CD4-positive, alpha-beta memory T cell (primary cell): ENCODE results near the gene TESK2. TPM values are rescaled to one million over a fixed set of nuclear protein-coding genes. Genes with fewer than 3 reads are reported as not detected.

Source experiments
- CTCF ChIA-PET: fragments of 350-600 bp; sonication (Branson Sonifier 250); formaldehyde crosslinking; loops from one replicate; lab custom pipeline; 2021; ENCODE audit warnings: inconsistent platforms; ENCODE audit not compliant: partially characterized antibody; lab: Charles Lee
- POLR2A ChIA-PET: fragments of 350-600 bp; sonication (Branson Sonifier 250); formaldehyde crosslinking; loops from one replicate; lab custom pipeline; 2021; ENCODE audit not compliant: partially characterized antibody; lab: Charles Lee
- DNase-seq, 5 donors: peaks; one replicate each; pipeline versions ENCODE4 v3.0.0 to v3.0.0-alpha.2; 2020 to 2022; ENCODE audit warnings: mixed read lengths in 1 of 5
- H3K27ac ChIP-seq: one replicate; pipeline ENCODE4 v1.7.0; 2013; ENCODE audit warnings: low read depth, low read length
- H3K27me3 ChIP-seq: 2 replicates; pipeline ENCODE4 v1.7.0; 2013; ENCODE audit warnings: mild to moderate bottlenecking, low read length, moderate library complexity; ENCODE audit not compliant: insufficient read depth
- H3K36me3 ChIP-seq: 2 replicates; pipeline ENCODE4 v1.7.0; 2013; ENCODE audit warnings: mild to moderate bottlenecking, low read length, moderate library complexity; ENCODE audit not compliant: insufficient read depth
- H3K4me1 ChIP-seq: 2 replicates; pipeline ENCODE4 v1.7.0; 2013; ENCODE audit warnings: mild to moderate bottlenecking, low read length, moderate library complexity; ENCODE audit not compliant: insufficient read depth
- H3K4me3 ChIP-seq, 2 donors: one replicate each; pipeline ENCODE4 v1.7.0; 2013; ENCODE audit warnings: low read length in 2 of 2, mild to moderate bottlenecking in 1 of 2
- H3K9me3 ChIP-seq, 2 donors: one replicate each; pipeline ENCODE4 v1.7.0; 2013; ENCODE audit warnings: low read length in 2 of 2, control low read depth in 1 of 2; ENCODE audit not compliant: control insufficient read depth in 1 of 2
- H3K27ac Mint-ChIP-seq, 7 donors: one replicate each; pipeline ENCODE4 v1.8.0; 2020 to 2021; ENCODE audit warnings: mixed read lengths in 7 of 7, mild to moderate bottlenecking in 6 of 7, inconsistent platforms in 3 of 7, moderate library complexity in 3 of 7
- H3K27me3 Mint-ChIP-seq, 2 donors: one replicate each; pipeline ENCODE4 v1.8.0; 2020 to 2021; ENCODE audit warnings: mixed read lengths in 2 of 2
- H3K36me3 Mint-ChIP-seq, 2 donors: one replicate each; pipeline ENCODE4 v1.8.0; 2020 to 2021; ENCODE audit warnings: mixed read lengths in 2 of 2, inconsistent platforms in 1 of 2, mild to moderate bottlenecking in 1 of 2
- H3K4me1 Mint-ChIP-seq, 4 donors: one replicate each; pipeline ENCODE4 v1.8.0; 2020 to 2021; ENCODE audit warnings: mixed read lengths in 4 of 4, mild to moderate bottlenecking in 1 of 4
- H3K4me3 Mint-ChIP-seq, 8 donors: one replicate each; pipeline ENCODE4 v1.8.0; 2020 to 2021; ENCODE audit warnings: mixed read lengths in 8 of 8, mild to moderate bottlenecking in 7 of 8, moderate library complexity in 6 of 8, inconsistent platforms in 3 of 8
- H3K9me3 Mint-ChIP-seq, 8 donors: one replicate each; pipeline ENCODE4 v1.8.0; 2020 to 2021; ENCODE audit warnings: mixed read lengths in 8 of 8, mild to moderate bottlenecking in 5 of 8, inconsistent platforms in 3 of 8, moderate library complexity in 1 of 8
- intact Hi-C: fragments of 100-400 bp; cut with micrococcal nuclease; formaldehyde crosslinking; loops from one replicate; pipeline ENCODE4 v1.15.1; 2023
- polyA plus RNA-seq, 2 donors: library from polyadenylated mRNA; unstranded; fragments of 300-500 nt; fragmentation: Illumina TruSeq; gene quantifications; one replicate each; pipeline ENCODE4 v1.2.3, GENCODE V29; 2021
- total RNA-seq, 2 experiments: library from RNA; stranded (reverse); gene quantifications; one replicate each; pipeline ENCODE4 v1.2.3, GENCODE V29; 2021

The TESK2 gene
- total and polyA plus RNA-seq, 4 experiments from 2014 or later, result 4.5 to 7.7 (median 6.2) TPM

DNA sequence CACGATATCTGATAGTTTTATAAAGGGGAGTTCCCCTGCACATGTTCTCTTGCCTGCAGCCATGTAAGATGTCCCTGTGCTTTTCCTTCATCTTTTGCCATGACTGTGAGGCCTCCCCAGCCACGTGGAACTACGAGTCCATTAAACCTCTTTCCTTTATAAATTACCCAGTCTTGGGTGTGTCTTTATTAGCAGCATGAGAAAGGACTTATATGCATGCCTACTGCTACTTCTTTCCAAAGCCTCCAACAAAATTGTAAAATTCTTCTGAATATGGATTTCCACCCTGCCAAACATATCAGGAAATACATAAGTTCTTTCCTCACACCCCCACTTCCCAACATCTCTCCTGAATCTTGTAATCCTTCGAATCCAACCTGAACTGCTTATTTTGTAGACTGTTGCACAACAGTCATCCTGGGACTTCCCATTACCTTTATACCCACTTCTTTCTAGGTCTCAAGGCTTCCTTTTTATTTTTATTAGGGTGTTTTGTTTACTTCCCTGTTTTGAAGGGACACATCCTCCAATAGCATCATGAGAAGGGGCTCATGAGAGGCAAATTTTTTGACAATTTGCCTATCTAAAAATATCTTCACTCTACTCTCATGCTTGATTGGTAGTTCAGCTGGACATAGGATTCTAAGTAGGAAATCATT is 83.2 kb downstream of the TESK2 start:
- H3K27me3 ChIP-seq, result no peaks in the 10 kb centered on the region
- H3K4me3 ChIP-seq, result no peak overlapping the region
- no peaks in the 10 kb centered on the region for H3K36me3 Mint-ChIP-seq
- H3K4me3 Mint-ChIP-seq, result no peak overlapping the region
- no peaks in the 10 kb centered on the region for H3K36me3 ChIP-seq
- no peaks in the 10 kb centered on the region for H3K4me1 ChIP-seq
- H3K9me3 Mint-ChIP-seq, result no peaks in the 10 kb centered on the region
- H3K27ac Mint-ChIP-seq, result no peak overlapping the region
- H3K9me3 ChIP-seq, result no peaks in the 10 kb centered on the region
- H3K27ac ChIP-seq, result no peak overlapping the region
- no peak for DNase-seq
- no peaks in the 10 kb centered on the region for H3K4me1 Mint-ChIP-seq
- H3K27me3 Mint-ChIP-seq, result no peaks in the 10 kb centered on the region
- CTCF ChIA-PET, result no interaction called here
- POLR2A ChIA-PET, result no interaction called here
- intact Hi-C loops, result no loop called here

DNA sequence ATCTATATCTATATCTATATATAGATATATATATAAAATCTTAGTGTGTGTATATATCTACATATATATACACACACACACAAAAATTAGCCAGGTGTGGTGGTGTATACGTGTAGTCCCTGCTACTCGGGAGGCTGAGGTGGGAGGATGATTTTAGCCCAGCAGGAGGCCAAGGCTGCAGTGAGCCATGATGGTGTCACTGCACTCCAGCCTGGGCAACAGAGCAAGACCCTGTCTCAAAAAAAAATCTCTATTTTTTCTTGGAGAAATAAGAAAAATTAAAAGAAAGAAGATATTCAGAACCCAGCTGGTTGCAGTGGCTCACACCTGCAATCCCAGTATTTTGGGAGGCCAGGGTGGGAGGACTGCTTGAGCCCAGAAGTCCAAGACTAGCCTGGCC is 85.3 kb downstream of the TESK2 start:
- H3K4me3 ChIP-seq, result no peak overlapping the region
- intact Hi-C loops, result no loop called here
- CTCF ChIA-PET, result interaction anchor here (0.6 kb wide), 1 partner anchor 88 kb away, joined by 3 read pairs; no protein-coding TSS in a partner anchor

DNA sequence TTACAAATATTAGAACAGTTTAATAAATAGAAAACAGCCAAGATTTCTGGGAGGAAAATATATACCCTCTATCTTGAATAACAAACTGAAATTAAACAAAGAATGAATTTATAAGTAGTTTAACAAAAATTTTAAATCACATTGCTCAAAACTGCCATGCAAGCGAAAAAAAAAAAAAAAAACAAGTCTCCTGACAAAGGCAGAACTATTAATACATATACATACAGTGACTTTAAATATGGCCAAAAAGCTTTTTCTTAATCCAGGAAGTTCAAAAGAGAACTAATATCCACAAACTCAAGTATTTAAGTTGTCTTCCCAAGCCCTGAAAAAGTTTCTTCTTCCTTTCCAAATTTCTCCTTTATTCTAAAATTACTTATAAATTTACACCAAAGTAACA is 87.2 kb downstream of the TESK2 start:
- DNase-seq, result no peak
- H3K9me3 ChIP-seq, result no peaks in the 10 kb centered on the region
- H3K27me3 ChIP-seq, result no peaks in the 10 kb centered on the region
- no peaks in the 10 kb centered on the region for H3K36me3 Mint-ChIP-seq
- ChIA-PET CTCF (no interaction called here), POLR2A (no interaction called here)
- no peak overlapping the region for H3K4me3 ChIP-seq
- H3K27ac Mint-ChIP-seq, result no peak overlapping the region
- no peaks in the 10 kb centered on the region for H3K36me3 ChIP-seq
- no peak overlapping the region for H3K27ac ChIP-seq
- no peaks in the 10 kb centered on the region for H3K9me3 Mint-ChIP-seq
- H3K4me1 Mint-ChIP-seq, result no peaks in the 10 kb centered on the region
- no peaks in the 10 kb centered on the region for H3K27me3 Mint-ChIP-seq
- H3K4me3 Mint-ChIP-seq, result no peak overlapping the region
- no peaks in the 10 kb centered on the region for H3K4me1 ChIP-seq
- intact Hi-C loops, result no loop called here

More for the DNA sequence above, 85.3 kb downstream of the TESK2 start:
- Mint-ChIP-seq H3K4me1 (no peaks in the 10 kb centered on the region), H3K27me3 (no peaks in the 10 kb centered on the region), H3K36me3 (no peaks in the 10 kb centered on the region), H3K4me3 (no peak overlapping the region), H3K27ac (no peak overlapping the region), H3K9me3 (no peaks in the 10 kb centered on the region)
- H3K9me3 ChIP-seq, result no peaks in the 10 kb centered on the region
- no peak for DNase-seq
- no peak overlapping the region for H3K27ac ChIP-seq
- no peaks in the 10 kb centered on the region for H3K27me3 ChIP-seq
- no peaks in the 10 kb centered on the region for H3K36me3 ChIP-seq
- POLR2A ChIA-PET, result interaction anchor here (0.6 kb wide), 1 partner anchor 83 kb away, joined by 3 read pairs; no protein-coding TSS in a partner anchor
- H3K4me1 ChIP-seq, result no peaks in the 10 kb centered on the region

DNA sequence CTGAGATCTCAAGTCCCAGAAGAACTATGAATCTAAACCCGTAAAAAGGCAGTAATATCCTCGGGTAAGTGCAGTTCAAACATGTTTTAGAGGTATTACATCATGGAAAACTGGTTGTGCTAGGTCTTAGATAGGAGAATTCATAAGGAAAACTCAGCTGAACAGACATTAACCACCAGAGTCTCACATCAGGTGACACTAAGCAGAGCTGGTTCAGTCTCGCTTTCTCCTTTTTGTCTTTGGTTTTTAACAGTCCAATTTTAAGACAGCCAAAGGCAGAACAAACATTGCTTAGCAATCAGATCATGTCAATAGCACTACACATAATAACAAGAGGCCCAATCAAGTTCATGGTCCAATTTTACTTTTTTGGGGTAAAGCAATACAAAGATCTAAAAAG is 87.7 kb downstream of the TESK2 start:
- no peaks in the 10 kb centered on the region for H3K27me3 Mint-ChIP-seq
- H3K4me3 ChIP-seq, result no peak overlapping the region
- H3K9me3 ChIP-seq, result no peaks in the 10 kb centered on the region
- H3K27me3 ChIP-seq, result no peaks in the 10 kb centered on the region
- CTCF ChIA-PET, result no interaction called here
- H3K9me3 Mint-ChIP-seq, result no peaks in the 10 kb centered on the region
- no peak for DNase-seq
- intact Hi-C loops, result no loop called here
- no peak overlapping the region for H3K27ac ChIP-seq
- no peaks in the 10 kb centered on the region for H3K36me3 Mint-ChIP-seq
- H3K4me3 Mint-ChIP-seq, result no peak overlapping the region
- no peaks in the 10 kb centered on the region for H3K4me1 ChIP-seq
- no peaks in the 10 kb centered on the region for H3K4me1 Mint-ChIP-seq
- no peaks in the 10 kb centered on the region for H3K36me3 ChIP-seq
- POLR2A ChIA-PET, result no interaction called here
- H3K27ac Mint-ChIP-seq, result no peak overlapping the region

DNA sequence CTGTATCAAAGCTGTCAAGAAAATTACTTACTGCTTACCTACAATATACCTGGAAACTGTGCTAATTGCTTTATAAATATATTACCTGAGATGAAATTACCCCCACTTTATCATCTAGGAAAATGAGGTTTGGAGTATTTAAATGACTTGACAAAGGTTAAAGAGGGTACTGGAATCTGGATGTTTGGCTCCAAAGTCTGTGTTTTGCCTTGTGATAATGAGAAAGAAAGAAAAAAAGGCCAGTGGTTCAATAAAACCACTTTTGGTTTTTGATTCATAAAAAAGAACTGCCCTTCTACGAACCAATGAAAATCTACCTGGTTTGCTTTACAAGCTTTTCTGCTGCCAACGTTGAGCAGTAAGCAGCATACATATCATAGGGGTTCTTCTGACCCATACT is 89.4 kb downstream of the TESK2 start:
- ChIA-PET CTCF (no interaction called here), POLR2A (no interaction called here)
- Histone ChIP-seq H3K4me1 (no peaks in the 10 kb centered on the region), H3K36me3 (no peaks in the 10 kb centered on the region), H3K9me3 (no peaks in the 10 kb centered on the region), H3K27ac (no peak overlapping the region), H3K4me3 (no peak overlapping the region), H3K27me3 (no peaks in the 10 kb centered on the region)
- intact Hi-C loops, result no loop called here
- Mint-ChIP-seq H3K27me3 (no peaks in the 10 kb centered on the region), H3K9me3 (no peaks in the 10 kb centered on the region), H3K27ac (no peak overlapping the region), H3K4me3 (no peak overlapping the region), H3K4me1 (no peaks in the 10 kb centered on the region), H3K36me3 (no peaks in the 10 kb centered on the region)
- no peak for DNase-seq

DNA sequence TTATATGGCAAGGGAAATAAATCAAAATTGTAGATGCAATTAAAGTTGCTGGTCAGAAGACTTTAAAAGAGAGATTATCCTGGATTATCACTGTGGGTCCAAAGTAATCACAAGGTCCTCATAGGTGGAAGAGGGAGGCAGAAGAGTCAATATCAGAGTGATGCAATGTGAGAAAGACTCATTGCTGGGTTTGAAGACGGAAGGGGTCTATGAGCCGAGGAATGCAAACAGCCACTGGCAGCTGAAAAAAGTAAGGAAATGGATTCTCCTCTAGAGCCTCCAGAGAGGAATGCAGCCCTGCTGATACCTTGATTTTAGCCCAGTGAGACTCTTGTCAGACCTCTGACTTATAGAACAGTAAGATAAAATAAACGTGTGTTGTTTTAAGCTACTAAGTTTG is 90.9 kb downstream of the TESK2 start:
- POLR2A ChIA-PET, result no interaction called here
- H3K27ac Mint-ChIP-seq, result no peak overlapping the region
- H3K36me3 ChIP-seq, result no peaks in the 10 kb centered on the region
- intact Hi-C loops, result no loop called here
- no peaks in the 10 kb centered on the region for H3K4me1 ChIP-seq
- no peak for DNase-seq
- H3K27ac ChIP-seq, result no peak overlapping the region
- no peaks in the 10 kb centered on the region for H3K4me1 Mint-ChIP-seq
- H3K36me3 Mint-ChIP-seq, result no peaks in the 10 kb centered on the region
- H3K27me3 ChIP-seq, result no peaks in the 10 kb centered on the region
- CTCF ChIA-PET, result interaction anchor here (1.0 kb wide), 1 partner anchor 469 kb away, joined by 3 read pairs; no protein-coding TSS in a partner anchor
- no peaks in the 10 kb centered on the region for H3K27me3 Mint-ChIP-seq
- no peaks in the 10 kb centered on the region for H3K9me3 Mint-ChIP-seq
- no peak overlapping the region for H3K4me3 ChIP-seq
- H3K4me3 Mint-ChIP-seq, result no peak overlapping the region
- no peaks in the 10 kb centered on the region for H3K9me3 ChIP-seq

DNA sequence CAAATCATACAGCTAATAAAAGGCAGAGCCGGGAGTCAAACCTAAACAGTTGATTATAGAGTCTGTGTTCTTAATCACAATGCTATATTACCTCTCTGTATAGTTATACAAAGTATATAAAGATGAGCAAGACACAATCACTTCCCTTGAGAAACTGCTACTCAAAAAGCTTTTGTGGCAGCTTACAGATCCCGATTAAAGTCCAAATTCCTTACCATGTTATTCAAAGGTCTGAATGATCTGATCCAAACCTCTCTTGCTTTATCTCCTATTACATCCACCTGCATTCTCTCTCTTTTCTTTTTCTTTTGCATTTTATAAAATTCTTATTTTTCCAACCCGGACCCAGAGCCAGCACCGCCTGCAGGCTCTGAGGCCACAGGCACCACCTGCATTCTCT is 93.7 kb downstream of the TESK2 start:
- H3K4me3 ChIP-seq, result no peak overlapping the region
- H3K9me3 ChIP-seq, result no peaks in the 10 kb centered on the region
- POLR2A ChIA-PET, result no interaction called here
- Mint-ChIP-seq H3K27ac (no peak overlapping the region), H3K9me3 (no peaks in the 10 kb centered on the region), H3K36me3 (no peaks in the 10 kb centered on the region), H3K4me3 (no peak overlapping the region), H3K27me3 (no peaks in the 10 kb centered on the region), H3K4me1 (peaks cover 0 to 1% (median 0%) of the 10 kb centered on the region in 4 donors)
- no peaks in the 10 kb centered on the region for H3K27me3 ChIP-seq
- no peaks in the 10 kb centered on the region for H3K4me1 ChIP-seq
- no peaks in the 10 kb centered on the region for H3K36me3 ChIP-seq
- intact Hi-C loops, result no loop called here
- DNase-seq, result no peak
- CTCF ChIA-PET, result interaction anchor here (0.7 kb wide), 1 partner anchor 206 kb away, joined by 4 read pairs; no protein-coding TSS in a partner anchor
- no peak overlapping the region for H3K27ac ChIP-seq
